Transverse colon (tissue), 4 donors: Measurements from ENCODE around the gene PTGER1. TPM values are rescaled to one million over a fixed set of nuclear protein-coding genes. Genes with fewer than 3 reads are reported as not detected.
A peak's percentile ranks its signal among the peaks of the same experiment; 100 is the strongest.

ENCODE experiments used
- DNase-seq: peaks from one replicate; pipeline ENCODE4 v3.0.0-alpha.2; 2019
- H3K27ac ChIP-seq, 4 donors: fragments of 200-600 bp; sonication (generic); 2 replicates each; pipeline ENCODE4 v1.5.1; 2016 to 2018; ENCODE audit warnings: inconsistent platforms in 4 of 4
- H3K27me3 ChIP-seq: fragments of 200-600 bp; sonication (generic); 2 replicates; pipeline ENCODE4 v1.5.1; 2017; ENCODE audit warnings: inconsistent platforms
- H3K36me3 ChIP-seq, 4 donors: fragments of 200-600 bp; sonication (generic); 2 replicates each; pipeline ENCODE4 v1.5.1; 2017 to 2019; ENCODE audit warnings: inconsistent platforms in 4 of 4
- H3K4me1 ChIP-seq, 4 donors: fragments of 200-600 bp; sonication (generic); 2 replicates each; pipeline ENCODE4 v1.5.1; 2017 to 2020; ENCODE audit warnings: inconsistent platforms in 4 of 4
- H3K4me3 ChIP-seq, 4 donors: fragments of 200-600 bp; sonication (generic); 1 replicate in 1 of 4; 2 replicates in 3 of 4; pipeline versions ENCODE4 v1.5.1 to v1.6.1; 2017 to 2019; ENCODE audit warnings: inconsistent platforms in 4 of 4
- H3K9me3 ChIP-seq, 2 donors: fragments of 200-600 bp; sonication (generic); 2 replicates each; pipeline ENCODE4 v1.5.1; 2017 to 2019; ENCODE audit warnings: inconsistent platforms in 2 of 2
- CTCF ChIP-seq, 5 experiments: fragments of 200-600 bp in 3 of 5; fragments of 450-650 bp in 2 of 5; sonication (generic) in 3 of 5; IDR thresholded peaks; 1 replicate in 2 of 5; 2 replicates in 3 of 5; pipeline ENCODE4 v1.5.1; 2016 to 2017; ENCODE audit warnings: antibody characterized with exemption in 5 of 5, inconsistent platforms in 3 of 5, mild to moderate bottlenecking in 2 of 5, moderate library complexity in 1 of 5
- EP300 ChIP-seq: sonication (generic); formaldehyde crosslinking; IDR thresholded peaks from one replicate; pipeline ENCODE4 v1.6.1; 2017; ENCODE audit warnings: antibody characterized with exemption, low read depth
- POLR2A ChIP-seq: fragments of 450-650 bp; IDR thresholded peaks from one replicate; pipeline ENCODE4 v1.6.1; 2016; ENCODE audit warnings: antibody characterized with exemption, mild to moderate bottlenecking, moderate library complexity
- POLR2AphosphoS5 ChIP-seq, 3 donors: sonication (generic); formaldehyde crosslinking; IDR thresholded peaks; one replicate each; pipeline ENCODE4 v1.6.1; 2016; ENCODE audit warnings: antibody characterized with exemption in 3 of 3
- WGBS, 2 donors: methylation state at CpG; one replicate each; pipeline ENCODE4 v1.1.5; 2018; ENCODE audit warnings: low coverage in 1 of 2; 5-methylcytosine and 5-hydroxymethylcytosine counted together
- in situ Hi-C, 4 donors: fragments of 200-750 bp; cut with MboI; loops; one replicate each; pipeline versions ENCODE4 v1.15.0 to v1.15.1; 2017; ENCODE audit warnings: low sequenced_read_pairs in 3 of 4, low pct_ligation_motif_present in 1 of 4, low pct_unique_long_range_greater_than_20kb in 1 of 4
- intact Hi-C: fragments of 100-400 bp; cut with DNase I; formaldehyde crosslinking; loops from one replicate; pipeline ENCODE4 v1.15.1; 2023; ENCODE audit warnings: low total_unique reads
- total RNA-seq, 4 donors: library from RNA; depleted of rRNA; stranded (reverse); fragments of >200 nt; gene quantifications; one replicate each; pipeline ENCODE4 v1.1.0, GENCODE V29; 2016

The PTGER1 gene
- total RNA-seq, 4 donors from 2014 or later = 1.1 to 1.2 TPM; not detected in 2

- in situ Hi-C loops (loop anchor here in 1 of 4 donors (25.0 kb wide), 1 partner anchor 285 kb away; no protein-coding TSS in a partner anchor), intact Hi-C loops (loop anchor here (10.0 kb wide), 1 partner anchor 328 kb away; no protein-coding TSS in a partner anchor)
- Histone ChIP-seq H3K9me3 (no peaks in the 10 kb centered on the region), H3K4me1 (peaks cover 19 to 38% (median 34%) of the 10 kb centered on the region in 4 donors), H3K27me3 (peaks cover 34% of the 10 kb centered on the region), H3K36me3 (no peaks in the 10 kb centered on the region), H3K4me3 (peak overlapping the region in 2 of 4 donors; percentile 25 to 38), H3K27ac (no peak overlapping the region)
- DNase-seq = peak; percentile 76
- TF ChIP-seq POLR2AphosphoS5 (IDR thresholded peaks at IDR 0.05) = peak in 1 of 3 donors; percentile 15
- TF ChIP-seq POLR2A = no peak
- TF ChIP-seq CTCF (IDR thresholded peaks at IDR 0.05) = peak; percentile 96 to 100 (median 99)
- WGBS, 2 donors = 7% methylated on average over 32 of the region's 66 CpGs; no CpG with 5 or more reads in 1 of the 2 donors
Observed at GRCh38 chr19:14472202-14472938, 2.8 kb downstream of the PTGER1 start.

GRCh38 chr19:14471436-14472187 lies 3.5 kb downstream of the PTGER1 start:
- no peaks in the 10 kb centered on the region for H3K9me3 ChIP-seq
- peaks cover 34% of the 10 kb centered on the region for H3K27me3 ChIP-seq
- H3K4me3 ChIP-seq = peak overlapping the region in 2 of 4 donors; percentile 25 to 38
- H3K27ac ChIP-seq = no peak overlapping the region
- H3K4me1 ChIP-seq = peaks cover 19 to 38% (median 31%) of the 10 kb centered on the region in 4 donors
- WGBS, 2 donors = 70 to 82% methylated on average over 24 to 45 of the region's 46 CpGs
- in situ Hi-C loops (loop anchor here in 1 of 4 donors (25.0 kb wide), 1 partner anchor 284 kb away; no protein-coding TSS in a partner anchor), intact Hi-C loops (loop anchor here (10.0 kb wide), 1 partner anchor 327 kb away; no protein-coding TSS in a partner anchor)
- TF ChIP-seq POLR2A (no peak), CTCF (IDR thresholded peaks at IDR 0.05) (no peak), EP300 (no peak), POLR2AphosphoS5 (IDR thresholded peaks at IDR 0.05) (no peak)
- no peaks in the 10 kb centered on the region for H3K36me3 ChIP-seq
- DNase-seq = no peak

- in situ Hi-C loops (loop anchor here in 1 of 4 donors (25.0 kb wide), 1 partner anchor 283 kb away; no protein-coding TSS in a partner anchor), intact Hi-C loops (loop anchor here (10.0 kb wide), 1 partner anchor 325 kb away; no protein-coding TSS in a partner anchor)
- TF ChIP-seq CTCF (IDR thresholded peaks at IDR 0.05) (no peak), POLR2A (no peak), EP300 (no peak), POLR2AphosphoS5 (IDR thresholded peaks at IDR 0.05) (no peak)
- Histone ChIP-seq H3K27me3 (peaks cover 29% of the 10 kb centered on the region), H3K36me3 (peaks cover 0 to 3% (median 0%) of the 10 kb centered on the region in 4 donors), H3K4me1 (peaks cover 14 to 32% (median 26%) of the 10 kb centered on the region in 4 donors), H3K9me3 (no peaks in the 10 kb centered on the region), H3K27ac (no peak overlapping the region), H3K4me3 (no peak overlapping the region)
- 90 to 100% methylated on average over 1 to 31 of the region's 32 CpGs for WGBS, 2 donors
- no peak for DNase-seq
Observed at GRCh38 chr19:14470031-14470876, 4.9 kb downstream of the PTGER1 start.
